Right lobe of liver (tissue), 4 donors: Measurements from ENCODE around the gene EPB41L1.

Experiments
- POLR2A ChIP-seq: fragments of 450-650 bp; IDR thresholded peaks from one replicate; pipeline ENCODE4 v1.6.1; 2017; ENCODE audit warnings: antibody characterized with exemption, mild to moderate bottlenecking
- TF ChIP-seq, protein P1 (sequence below), 4 donors: fragments of 200-600 bp in 3 of 4; fragments of 450-650 bp in 1 of 4; IDR thresholded peaks; one replicate each; pipeline versions ENCODE4 v1.5.1 to v1.8.0; 2016 to 2022; ENCODE audit warnings: antibody characterized with exemption in 4 of 4, mild to moderate bottlenecking in 2 of 4
- donor health status: DM: no; HTN: no; CAD: no.
- donor health status: DM: no; HTN: no; CAD: no.
- donor health status: DM: no; HTN: yes; CAD: no.

DNA sequence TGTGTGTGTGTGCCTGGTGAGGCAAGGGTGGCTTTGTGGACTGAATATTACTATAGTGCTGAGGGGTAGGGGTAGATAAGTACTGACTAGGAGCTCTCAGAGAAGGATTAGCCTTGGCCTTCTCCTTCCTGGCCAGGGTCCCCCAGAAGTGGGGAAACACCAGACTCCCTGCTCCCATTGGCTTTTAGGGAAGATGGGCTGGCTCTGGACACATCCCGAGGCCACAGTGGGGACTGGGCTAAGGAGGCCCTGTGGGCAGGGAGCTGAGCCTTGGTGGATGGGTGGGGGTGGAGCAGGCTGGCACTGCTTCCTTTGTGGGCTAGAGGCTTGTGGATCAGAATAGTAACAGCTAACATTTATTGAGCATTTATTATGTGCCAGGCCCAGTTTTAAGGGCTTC lies 3.1 kb downstream of the EPB41L1 start:
- TF ChIP-seq, protein P1, sequence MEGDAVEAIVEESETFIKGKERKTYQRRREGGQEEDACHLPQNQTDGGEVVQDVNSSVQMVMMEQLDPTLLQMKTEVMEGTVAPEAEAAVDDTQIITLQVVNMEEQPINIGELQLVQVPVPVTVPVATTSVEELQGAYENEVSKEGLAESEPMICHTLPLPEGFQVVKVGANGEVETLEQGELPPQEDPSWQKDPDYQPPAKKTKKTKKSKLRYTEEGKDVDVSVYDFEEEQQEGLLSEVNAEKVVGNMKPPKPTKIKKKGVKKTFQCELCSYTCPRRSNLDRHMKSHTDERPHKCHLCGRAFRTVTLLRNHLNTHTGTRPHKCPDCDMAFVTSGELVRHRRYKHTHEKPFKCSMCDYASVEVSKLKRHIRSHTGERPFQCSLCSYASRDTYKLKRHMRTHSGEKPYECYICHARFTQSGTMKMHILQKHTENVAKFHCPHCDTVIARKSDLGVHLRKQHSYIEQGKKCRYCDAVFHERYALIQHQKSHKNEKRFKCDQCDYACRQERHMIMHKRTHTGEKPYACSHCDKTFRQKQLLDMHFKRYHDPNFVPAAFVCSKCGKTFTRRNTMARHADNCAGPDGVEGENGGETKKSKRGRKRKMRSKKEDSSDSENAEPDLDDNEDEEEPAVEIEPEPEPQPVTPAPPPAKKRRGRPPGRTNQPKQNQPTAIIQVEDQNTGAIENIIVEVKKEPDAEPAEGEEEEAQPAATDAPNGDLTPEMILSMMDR (IDR thresholded peaks at IDR 0.05) = no peak
- TF ChIP-seq POLR2A = no peak
